Measurements from ENCODE around the gene RGS3. TPM values are rescaled to one million over a fixed set of nuclear protein-coding genes. Genes with fewer than 3 reads are reported as not detected.

The RGS3 gene
- total RNA-seq, 4 donors from 2014 or later, result 43.0 to 66.2 (median 55.6) TPM

DNA sequence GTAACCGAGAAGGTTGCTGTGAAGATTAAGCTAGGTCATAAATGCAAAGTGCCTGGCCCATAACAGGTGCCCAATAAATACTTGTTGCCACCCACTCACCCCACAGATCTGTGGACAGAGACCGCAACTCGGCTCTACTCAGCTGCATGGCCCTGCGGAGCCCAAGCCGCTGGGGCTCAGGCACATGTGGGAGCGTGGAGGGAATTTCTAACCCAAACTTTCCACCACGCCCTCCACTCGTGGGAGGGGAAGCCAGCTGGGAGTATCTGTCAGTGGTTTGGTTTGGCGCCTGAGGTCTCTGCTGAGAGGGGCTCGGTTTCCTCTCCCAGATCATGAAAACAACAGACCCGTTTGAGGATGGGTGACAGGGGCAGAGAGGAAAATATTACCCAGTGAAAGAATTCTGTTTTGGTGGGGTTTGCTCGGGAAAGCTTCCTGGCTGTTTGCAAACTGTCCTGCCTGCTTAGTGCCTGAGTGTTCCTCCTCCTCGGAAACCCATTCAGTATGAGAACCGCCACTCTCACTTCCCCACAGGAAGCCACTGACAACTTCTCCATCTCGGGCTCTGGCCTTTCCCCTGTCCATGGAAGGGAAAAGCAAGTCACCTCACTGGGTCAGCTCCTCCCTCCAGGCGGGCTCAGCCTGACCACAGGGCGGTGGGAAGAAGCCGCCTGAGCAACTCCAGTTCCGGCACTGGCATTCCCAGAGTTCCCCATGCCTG, 60.1 kb downstream of the RGS3 start:
- H3K27ac ChIP-seq, result peak overlapping the region; percentile 7 to 51 (median 15)
- intact Hi-C loops (cut with DNase I), result no loop called here
- no peaks in the 10 kb centered on the region for H3K36me3 ChIP-seq
- peaks cover 67 to 92% of the 10 kb centered on the region in 2 donors for H3K4me1 ChIP-seq
- WGBS, 2 donors, result 49 to 75% methylated on average over 19 of the region's 19 CpGs
- TF ChIP-seq, protein P1, sequence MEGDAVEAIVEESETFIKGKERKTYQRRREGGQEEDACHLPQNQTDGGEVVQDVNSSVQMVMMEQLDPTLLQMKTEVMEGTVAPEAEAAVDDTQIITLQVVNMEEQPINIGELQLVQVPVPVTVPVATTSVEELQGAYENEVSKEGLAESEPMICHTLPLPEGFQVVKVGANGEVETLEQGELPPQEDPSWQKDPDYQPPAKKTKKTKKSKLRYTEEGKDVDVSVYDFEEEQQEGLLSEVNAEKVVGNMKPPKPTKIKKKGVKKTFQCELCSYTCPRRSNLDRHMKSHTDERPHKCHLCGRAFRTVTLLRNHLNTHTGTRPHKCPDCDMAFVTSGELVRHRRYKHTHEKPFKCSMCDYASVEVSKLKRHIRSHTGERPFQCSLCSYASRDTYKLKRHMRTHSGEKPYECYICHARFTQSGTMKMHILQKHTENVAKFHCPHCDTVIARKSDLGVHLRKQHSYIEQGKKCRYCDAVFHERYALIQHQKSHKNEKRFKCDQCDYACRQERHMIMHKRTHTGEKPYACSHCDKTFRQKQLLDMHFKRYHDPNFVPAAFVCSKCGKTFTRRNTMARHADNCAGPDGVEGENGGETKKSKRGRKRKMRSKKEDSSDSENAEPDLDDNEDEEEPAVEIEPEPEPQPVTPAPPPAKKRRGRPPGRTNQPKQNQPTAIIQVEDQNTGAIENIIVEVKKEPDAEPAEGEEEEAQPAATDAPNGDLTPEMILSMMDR (IDR thresholded peaks at IDR 0.05), result no peak
- no peak for TF ChIP-seq POLR2A (IDR thresholded peaks at IDR 0.05)
- no peak for DNase-seq
- no peaks in the 10 kb centered on the region for H3K9me3 ChIP-seq
- H3K27me3 ChIP-seq, result no peaks in the 10 kb centered on the region
- H3K4me3 ChIP-seq (replicated peaks in 1 of 3), result no peak overlapping the region

DNA sequence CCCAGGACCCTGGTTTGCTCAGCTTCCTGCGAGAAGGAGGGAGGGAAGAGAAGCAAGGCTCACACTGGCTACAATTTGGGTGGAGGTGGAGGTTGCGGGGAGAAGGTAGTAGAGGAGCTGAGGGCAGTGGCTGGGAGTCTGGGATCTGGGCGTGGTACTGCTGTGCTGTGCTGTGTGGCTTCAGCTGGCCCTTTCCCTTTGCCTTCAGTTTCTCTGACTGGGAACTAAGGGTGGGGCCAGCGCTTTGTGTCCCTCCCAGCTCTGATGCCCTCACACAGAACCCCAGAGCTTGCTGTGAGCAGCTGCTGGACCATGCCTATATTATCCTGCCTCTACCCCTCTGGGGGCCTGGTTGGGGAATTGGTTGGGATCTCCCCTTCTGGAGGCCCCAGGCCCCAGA, 60.9 kb downstream of the RGS3 start:
- no peak overlapping the region for H3K4me3 ChIP-seq (replicated peaks in 1 of 3)
- H3K9me3 ChIP-seq, result no peaks in the 10 kb centered on the region
- no peak for DNase-seq
- WGBS, 2 donors, result 87% methylated on average over 4 of the region's 4 CpGs
- H3K36me3 ChIP-seq, result no peaks in the 10 kb centered on the region
- TF ChIP-seq, protein P1 (IDR thresholded peaks at IDR 0.05), result no peak
- H3K27ac ChIP-seq, result peak overlapping the region in 1 of 3 donors; percentile 96
- peaks cover 70 to 94% of the 10 kb centered on the region in 2 donors for H3K4me1 ChIP-seq
- intact Hi-C loops (cut with DNase I), result no loop called here
- no peaks in the 10 kb centered on the region for H3K27me3 ChIP-seq

- H3K27me3 ChIP-seq, result no peaks in the 10 kb centered on the region
- no peaks in the 10 kb centered on the region for H3K9me3 ChIP-seq
- H3K4me1 ChIP-seq, result peaks cover 70 to 94% of the 10 kb centered on the region in 2 donors
- intact Hi-C loops (cut with DNase I), result no loop called here
- H3K36me3 ChIP-seq, result no peaks in the 10 kb centered on the region
- TF ChIP-seq, protein P1 (IDR thresholded peaks at IDR 0.05), result no peak
- no peak for TF ChIP-seq POLR2A (IDR thresholded peaks at IDR 0.05)
- no peak overlapping the region for H3K4me3 ChIP-seq (replicated peaks in 1 of 3)
- 69 to 79% methylated on average over 4 of the region's 4 CpGs for WGBS, 2 donors
- DNase-seq, result no peak
- peak overlapping the region in 1 of 3 donors; percentile 96 for H3K27ac ChIP-seq
Measured at GRCh38 chr9:113525205-113525604, 61.7 kb downstream of the RGS3 start.

DNA sequence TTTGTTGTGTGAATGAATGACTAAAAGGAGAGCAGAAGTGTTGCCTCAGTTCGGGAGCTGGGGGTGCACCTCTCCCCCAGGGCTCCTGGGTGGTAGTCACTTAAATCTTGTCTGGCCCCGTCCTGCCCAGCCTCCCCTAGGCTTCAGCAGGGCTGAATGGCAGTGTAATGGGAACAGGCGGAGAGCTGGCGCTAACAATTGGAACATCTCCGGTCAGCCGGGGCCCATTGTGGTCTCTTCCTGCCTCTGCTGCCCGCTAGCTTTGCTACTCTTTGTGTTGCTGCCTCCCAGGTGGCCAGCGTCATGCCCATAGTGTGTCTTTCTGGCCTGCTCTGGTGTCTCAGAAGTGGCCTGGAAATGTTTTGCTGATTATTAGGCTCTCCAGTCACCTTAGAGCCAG, 62.3 kb downstream of the RGS3 start:
- no peak overlapping the region for H3K4me3 ChIP-seq (replicated peaks in 1 of 3)
- DNase-seq, result peak; percentile 39 to 47
- 75 to 82% methylated on average over 8 of the region's 8 CpGs for WGBS, 2 donors
- H3K9me3 ChIP-seq, result no peaks in the 10 kb centered on the region
- no peaks in the 10 kb centered on the region for H3K36me3 ChIP-seq
- TF ChIP-seq, protein P1 (IDR thresholded peaks at IDR 0.05), result no peak
- TF ChIP-seq POLR2A (IDR thresholded peaks at IDR 0.05), result no peak
- no peaks in the 10 kb centered on the region for H3K27me3 ChIP-seq
- intact Hi-C loops (cut with DNase I), result no loop called here
- H3K4me1 ChIP-seq, result peaks cover 70 to 92% of the 10 kb centered on the region in 2 donors
- peak overlapping the region; percentile 76 to 96 (median 92) for H3K27ac ChIP-seq

DNA sequence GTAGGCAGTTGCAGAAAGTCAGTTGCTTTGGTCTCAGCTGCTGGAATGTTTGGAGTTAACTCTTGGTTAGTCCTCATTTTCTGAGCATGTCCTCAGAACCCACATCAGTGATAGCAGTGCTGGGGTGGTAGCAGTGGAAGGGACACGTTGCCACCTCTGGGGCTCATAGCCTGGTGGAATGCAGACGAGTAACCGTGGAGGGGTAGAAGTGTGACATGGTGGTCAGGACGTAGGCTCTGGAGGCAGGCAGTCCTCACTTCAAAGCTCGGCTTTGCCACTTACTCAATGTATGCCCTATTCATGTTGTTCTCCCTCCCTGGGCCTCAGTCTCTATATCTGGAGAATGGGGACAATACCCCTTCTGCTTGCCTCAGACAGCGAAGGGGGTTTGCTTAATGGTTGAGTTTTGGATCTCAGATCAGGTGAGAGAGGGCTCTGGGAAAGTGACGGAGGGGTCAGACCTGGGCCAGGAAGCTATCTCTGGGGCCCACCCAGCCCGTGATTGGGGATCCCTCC, 62.8 kb downstream of the RGS3 start:
- Histone ChIP-seq H3K4me3 (replicated peaks in 1 of 3) (no peak overlapping the region), H3K4me1 (peaks cover 70 to 92% of the 10 kb centered on the region in 2 donors), H3K27me3 (no peaks in the 10 kb centered on the region), H3K27ac (peak overlapping the region; percentile 76 to 96 (median 92)), H3K36me3 (no peaks in the 10 kb centered on the region), H3K9me3 (no peaks in the 10 kb centered on the region)
- intact Hi-C loops (cut with DNase I), result no loop called here
- DNase-seq, result no peak
- TF ChIP-seq, protein P1 (IDR thresholded peaks at IDR 0.05), result no peak
- TF ChIP-seq POLR2A (IDR thresholded peaks at IDR 0.05), result no peak
- WGBS, 2 donors, result 82% methylated on average over 7 to 8 of the region's 8 CpGs

All from thyroid gland (tissue), 4 donors.